OCI-LY1 (cell line): ENCODE measurements around the gene TMEM88.

Source experiments
- H2AFZ ChIP-seq: fragments of 200-600 bp; sonication (generic), shearing (Covaris generic); 2 replicates; pipeline ENCODE4 v1.6.0; 2014; ENCODE audit warnings: antibody characterized with exemption, mild to moderate bottlenecking, low read length
- H3F3A ChIP-seq: fragments of 200-600 bp; sonication (generic), shearing (Covaris generic); 2 replicates; pipeline ENCODE4 v1.6.0; 2014; ENCODE audit warnings: mild to moderate bottlenecking, antibody characterized with exemption, low read length, moderate library complexity; ENCODE audit not compliant: insufficient read depth
- H3K27ac ChIP-seq: fragments of 200-600 bp; sonication (generic); 2 replicates; pipeline ENCODE4 v1.5.1; 2014; ENCODE audit warnings: low read length, mixed run types, mild to moderate bottlenecking, low read depth; ENCODE audit not compliant: poor library complexity, severe bottlenecking
- H3K27me3 ChIP-seq: fragments of 200-600 bp; sonication (generic); 2 replicates; pipeline ENCODE4 v1.6.0; 2014; ENCODE audit warnings: antibody characterized with exemption, mild to moderate bottlenecking, low read length, moderate library complexity; ENCODE audit not compliant: insufficient read depth
- H3K36me3 ChIP-seq: fragments of 200-600 bp; sonication (generic); 2 replicates; pipeline ENCODE4 v1.6.1; 2014; ENCODE audit warnings: mild to moderate bottlenecking, antibody characterized with exemption, low read length, moderate library complexity, mixed read lengths; ENCODE audit not compliant: insufficient read depth
- H3K4me1 ChIP-seq: fragments of 200-600 bp; sonication (generic); 2 replicates; pipeline ENCODE4 v1.5.1; 2014; ENCODE audit warnings: mild to moderate bottlenecking, low read length, moderate library complexity; ENCODE audit not compliant: insufficient read depth, severe bottlenecking
- H3K4me2 ChIP-seq: fragments of 200-600 bp; sonication (generic), shearing (Covaris generic); 2 replicates; pipeline ENCODE4 v1.6.1; 2014; ENCODE audit warnings: low read length
- H3K4me3 ChIP-seq: fragments of 200-600 bp; sonication (generic); 2 replicates; pipeline ENCODE4 v1.5.1; 2014; ENCODE audit warnings: low read length, low read depth, mild to moderate bottlenecking, mixed read lengths; ENCODE audit not compliant: poor library complexity, severe bottlenecking
- H3K79me2 ChIP-seq: fragments of 200-600 bp; shearing (Covaris generic); 2 replicates; pipeline ENCODE4 v1.6.1; 2016; ENCODE audit warnings: mixed run types, low read length, mixed read lengths; ENCODE audit not compliant: insufficient read depth
- H3K9ac ChIP-seq: fragments of 200-600 bp; sonication (generic), shearing (Covaris generic); 2 replicates; pipeline ENCODE4 v1.6.1; 2014; ENCODE audit warnings: mild to moderate bottlenecking, low read length, mixed read lengths
- H3K9me2 ChIP-seq: fragments of 200-600 bp; sonication (generic), shearing (Covaris generic); 2 replicates; pipeline ENCODE4 v1.6.1; 2014; ENCODE audit warnings: low read depth, mild to moderate bottlenecking, low read length, mixed read lengths
- H3K9me3 ChIP-seq: fragments of 200-600 bp; shearing (Covaris generic); 2 replicates; pipeline ENCODE4 v1.6.1; 2014; ENCODE audit warnings: low read length, mixed read lengths
- H4K20me1 ChIP-seq: fragments of 200-600 bp; sonication (generic), shearing (Covaris generic); 2 replicates; pipeline ENCODE4 v1.6.0; 2016; ENCODE audit warnings: mild to moderate bottlenecking, low read length; ENCODE audit not compliant: insufficient read depth
- EZH2 ChIP-seq: fragments of 200-600 bp; sonication (generic), shearing (Covaris generic); IDR thresholded peaks from 2 replicates; pipeline ENCODE4 v1.8.0; 2017; ENCODE audit warnings: borderline replicate concordance, mixed run types, mild to moderate bottlenecking, antibody characterized with exemption, low read length, moderate library complexity, mixed read lengths
- TF ChIP-seq, protein P1 (sequence below): fragments of 200-600 bp; sonication (generic), shearing (Covaris generic); IDR thresholded peaks from 2 replicates; pipeline ENCODE4 v1.5.1; 2017; ENCODE audit warnings: mild to moderate bottlenecking, antibody characterized with exemption, low read length, moderate library complexity, mixed read lengths

The TMEM88 gene

DNA sequence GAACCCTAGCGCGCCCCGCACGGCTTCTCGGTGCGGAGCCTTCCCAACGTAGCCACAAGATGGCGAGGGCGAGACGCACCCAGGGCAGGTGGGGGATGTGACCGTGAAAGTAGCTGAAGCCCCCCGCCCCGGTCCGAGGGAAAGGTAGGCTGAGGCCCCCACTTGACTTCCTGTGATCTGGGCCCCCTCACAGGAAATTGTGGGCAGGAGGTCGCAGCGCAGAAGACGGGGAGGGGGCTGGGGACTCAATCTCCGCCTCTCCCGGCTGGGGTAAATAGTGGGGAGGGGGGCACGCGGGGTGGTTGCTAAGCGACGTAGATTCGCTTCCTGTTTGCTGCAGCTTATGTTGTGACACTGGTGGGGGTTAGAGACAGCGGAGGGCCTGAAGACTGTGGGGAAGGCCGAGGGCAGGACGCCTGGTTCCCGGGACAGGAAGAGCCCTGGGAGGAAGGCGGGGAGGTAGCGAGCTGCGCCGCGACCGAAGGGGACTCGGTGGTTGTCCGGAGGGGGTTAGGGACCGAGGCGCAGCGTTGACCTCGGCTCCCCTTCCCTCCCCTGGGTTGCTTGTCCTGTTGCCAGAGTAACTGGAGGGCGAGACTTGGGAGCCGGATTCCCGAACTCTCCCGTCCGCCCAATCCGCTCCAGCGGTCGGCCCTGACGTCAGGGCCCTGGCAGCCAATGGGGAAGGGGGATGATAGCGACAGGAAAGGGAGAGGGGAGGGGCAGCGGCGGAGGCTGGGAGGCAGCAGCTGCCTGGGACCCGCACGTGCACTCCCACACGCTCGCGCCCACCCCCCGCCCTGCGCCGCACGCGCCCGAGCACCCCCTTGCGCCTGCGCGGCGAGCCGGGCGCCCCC lies 19.7 kb upstream of the TMEM88 start:
- Histone ChIP-seq H4K20me1 (no peaks in the 10 kb centered on the region), H3K27ac (peak overlapping the region; percentile 95), H3K4me2 (peak overlapping the region; percentile 79), H3K9me3 (no peaks in the 10 kb centered on the region), H3K9me2 (no peaks in the 10 kb centered on the region), H3K4me3 (peak overlapping the region; percentile 68), H3K36me3 (no peaks in the 10 kb centered on the region; the same call in 1 of the 2 replicates), H3K9ac (peak overlapping the region; percentile 79), H3F3A (peaks cover 6% of the 10 kb centered on the region; the same call in 1 of the 2 replicates), H2AFZ (no peak overlapping the region), H3K4me1 (peaks cover 42% of the 10 kb centered on the region), H3K79me2 (no peaks in the 10 kb centered on the region), H3K27me3 (no peaks in the 10 kb centered on the region)
- TF ChIP-seq, protein P1, sequence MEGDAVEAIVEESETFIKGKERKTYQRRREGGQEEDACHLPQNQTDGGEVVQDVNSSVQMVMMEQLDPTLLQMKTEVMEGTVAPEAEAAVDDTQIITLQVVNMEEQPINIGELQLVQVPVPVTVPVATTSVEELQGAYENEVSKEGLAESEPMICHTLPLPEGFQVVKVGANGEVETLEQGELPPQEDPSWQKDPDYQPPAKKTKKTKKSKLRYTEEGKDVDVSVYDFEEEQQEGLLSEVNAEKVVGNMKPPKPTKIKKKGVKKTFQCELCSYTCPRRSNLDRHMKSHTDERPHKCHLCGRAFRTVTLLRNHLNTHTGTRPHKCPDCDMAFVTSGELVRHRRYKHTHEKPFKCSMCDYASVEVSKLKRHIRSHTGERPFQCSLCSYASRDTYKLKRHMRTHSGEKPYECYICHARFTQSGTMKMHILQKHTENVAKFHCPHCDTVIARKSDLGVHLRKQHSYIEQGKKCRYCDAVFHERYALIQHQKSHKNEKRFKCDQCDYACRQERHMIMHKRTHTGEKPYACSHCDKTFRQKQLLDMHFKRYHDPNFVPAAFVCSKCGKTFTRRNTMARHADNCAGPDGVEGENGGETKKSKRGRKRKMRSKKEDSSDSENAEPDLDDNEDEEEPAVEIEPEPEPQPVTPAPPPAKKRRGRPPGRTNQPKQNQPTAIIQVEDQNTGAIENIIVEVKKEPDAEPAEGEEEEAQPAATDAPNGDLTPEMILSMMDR, result peak; percentile 95
- TF ChIP-seq EZH2, result no peak

DNA sequence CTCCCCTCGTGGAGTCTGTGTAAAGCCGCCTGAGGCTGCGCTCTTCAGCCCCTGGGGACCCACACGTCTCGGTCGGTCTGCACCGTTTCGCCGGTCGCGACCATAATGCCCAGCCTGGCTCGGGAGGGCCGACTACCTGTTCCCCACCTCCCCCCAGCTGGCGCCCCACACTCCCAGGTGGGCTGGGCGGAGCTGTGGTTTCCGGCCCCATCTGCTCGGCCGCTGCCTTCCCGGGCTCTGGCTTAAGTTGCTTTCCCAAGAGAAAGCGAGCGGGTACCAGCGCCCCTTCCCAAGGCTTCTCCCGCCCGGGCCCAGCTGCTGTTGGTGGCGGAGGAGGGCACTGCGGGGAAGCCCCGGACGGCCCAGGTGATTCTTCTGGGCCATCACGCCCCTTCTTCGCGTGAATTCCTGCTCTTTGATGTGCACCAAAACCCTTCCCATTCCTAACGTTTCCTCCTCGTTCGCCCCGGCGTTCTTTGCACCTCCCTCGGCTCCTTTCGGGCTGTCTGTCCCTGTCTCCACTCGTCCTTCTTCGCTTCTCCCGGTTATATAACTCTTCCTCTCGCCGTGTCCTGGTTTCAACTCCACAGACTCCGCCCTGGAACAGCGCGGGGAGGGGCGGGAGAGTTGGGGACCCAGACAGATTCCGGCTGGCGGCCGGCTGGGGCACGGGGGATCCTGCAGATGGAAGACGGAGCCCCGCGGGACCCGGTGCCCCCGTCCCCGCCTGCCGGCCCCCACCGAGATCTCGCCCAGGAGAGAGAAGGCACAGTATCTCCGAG lies 18.9 kb upstream of the TMEM88 start:
- no peak for TF ChIP-seq EZH2
- TF ChIP-seq, protein P1, result no peak
- Histone ChIP-seq H3K4me3 (peak overlapping the region; percentile 68), H3K36me3 (no peaks in the 10 kb centered on the region; the same call in 1 of the 2 replicates), H4K20me1 (no peaks in the 10 kb centered on the region), H3K27me3 (no peaks in the 10 kb centered on the region), H3K9me2 (no peaks in the 10 kb centered on the region), H3K9ac (peak overlapping the region; percentile 79), H3K9me3 (no peaks in the 10 kb centered on the region), H3F3A (peaks cover 10% of the 10 kb centered on the region; the same call in 1 of the 2 replicates), H3K4me2 (peak overlapping the region; percentile 79), H3K79me2 (no peaks in the 10 kb centered on the region), H2AFZ (no peak overlapping the region), H3K4me1 (peaks cover 50% of the 10 kb centered on the region), H3K27ac (peak overlapping the region; percentile 95)

DNA sequence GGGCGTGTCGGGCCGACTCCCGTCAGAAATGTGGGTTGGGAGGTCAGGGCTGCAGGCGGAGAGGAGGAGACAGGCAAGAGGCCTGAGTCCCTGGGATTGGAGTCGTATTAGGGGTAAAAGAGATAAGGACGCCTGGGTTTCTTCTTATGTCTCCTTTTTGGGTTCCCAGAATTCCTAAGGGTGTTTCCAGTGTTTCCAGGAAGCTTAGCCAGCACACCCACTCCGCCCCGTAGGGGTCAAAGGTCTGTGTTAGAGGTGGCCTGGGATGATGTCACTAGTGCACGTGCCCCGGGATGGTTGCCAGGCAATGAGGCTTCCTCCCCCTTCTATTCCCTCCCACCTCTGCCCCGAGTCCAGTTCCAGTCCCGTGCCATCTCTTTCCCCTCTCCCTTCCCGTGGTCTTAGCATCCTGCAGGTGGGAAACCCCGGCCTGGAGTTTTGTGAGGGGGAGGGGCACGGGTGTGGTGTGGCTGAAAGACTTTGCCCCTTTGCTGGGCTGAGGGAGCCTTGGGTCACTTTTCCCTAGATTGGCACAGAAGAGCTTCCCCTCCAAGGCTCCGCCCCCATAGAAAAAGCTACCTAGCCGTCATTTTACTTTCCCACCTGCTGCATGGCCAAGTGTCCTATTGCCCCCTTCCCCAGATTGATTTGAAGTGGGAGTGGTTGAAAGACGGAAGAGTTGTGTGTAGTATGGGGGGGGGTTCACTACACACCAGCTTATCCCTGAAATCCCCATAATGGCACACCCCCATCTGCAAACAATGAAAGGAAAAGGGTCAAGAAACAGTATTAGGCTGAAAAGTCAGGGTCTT lies 18.1 kb upstream of the TMEM88 start:
- Histone ChIP-seq H3K9me3 (no peaks in the 10 kb centered on the region), H3K36me3 (no peaks in the 10 kb centered on the region; the same call in 1 of the 2 replicates), H2AFZ (no peak overlapping the region), H3K79me2 (no peaks in the 10 kb centered on the region), H3K4me3 (peak overlapping the region; percentile 68), H3K4me1 (peaks cover 55% of the 10 kb centered on the region), H3F3A (peaks cover 10% of the 10 kb centered on the region; the same call in 1 of the 2 replicates), H3K9me2 (no peaks in the 10 kb centered on the region), H3K4me2 (peak overlapping the region; percentile 79), H3K27ac (peak overlapping the region; percentile 95), H4K20me1 (no peaks in the 10 kb centered on the region), H3K9ac (peak overlapping the region; percentile 79), H3K27me3 (no peaks in the 10 kb centered on the region)
- TF ChIP-seq, protein P1, result no peak
- no peak for TF ChIP-seq EZH2
